A204.1 (cell line): ENCODE results near the gene SYDE1.

Source experiments
- FAIRE-seq: peaks from 2 replicates; lab custom pipeline; 2012; peaks lifted over from hg19 to GRCh38; lab: Jason Lieb, UNC

Gene SYDE1

DNA sequence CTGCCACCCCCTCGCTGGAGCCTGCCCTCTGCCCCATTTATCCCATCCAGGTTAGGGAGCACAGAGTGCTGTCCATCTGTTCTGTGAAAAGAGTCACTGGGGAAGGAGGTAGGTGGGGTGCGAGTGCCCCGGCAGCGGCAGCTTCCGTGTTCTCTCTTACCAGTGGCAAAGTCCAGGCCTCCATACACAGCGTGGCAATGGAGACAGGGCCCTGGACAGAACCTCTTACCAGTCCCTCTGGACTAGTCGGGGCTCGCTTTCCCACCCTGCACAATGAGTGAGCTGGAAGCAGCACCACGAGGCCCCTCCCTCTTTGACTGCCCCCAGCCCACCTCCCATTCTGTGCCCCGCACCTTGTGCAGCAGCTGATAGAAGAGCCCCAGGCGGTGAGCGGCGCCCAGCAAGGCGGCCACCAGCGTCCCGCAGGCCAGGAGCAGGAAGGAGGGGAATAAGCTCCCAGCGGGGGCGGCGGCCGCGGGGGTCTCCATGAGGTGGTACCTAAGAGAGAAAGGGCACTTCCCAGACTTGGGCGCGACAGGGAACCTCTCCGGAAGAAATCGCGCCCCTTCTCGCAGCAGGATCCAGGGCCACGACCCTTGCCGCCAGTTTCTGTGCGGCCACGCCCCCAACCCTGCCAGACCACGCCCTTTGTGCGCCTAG, 17.5 kb downstream of the SYDE1 start:
- no peak for FAIRE-seq

GRCh38 chr19:15125232-15126067, 18.2 kb downstream of the SYDE1 start:
- FAIRE-seq: peak; percentile 96

DNA sequence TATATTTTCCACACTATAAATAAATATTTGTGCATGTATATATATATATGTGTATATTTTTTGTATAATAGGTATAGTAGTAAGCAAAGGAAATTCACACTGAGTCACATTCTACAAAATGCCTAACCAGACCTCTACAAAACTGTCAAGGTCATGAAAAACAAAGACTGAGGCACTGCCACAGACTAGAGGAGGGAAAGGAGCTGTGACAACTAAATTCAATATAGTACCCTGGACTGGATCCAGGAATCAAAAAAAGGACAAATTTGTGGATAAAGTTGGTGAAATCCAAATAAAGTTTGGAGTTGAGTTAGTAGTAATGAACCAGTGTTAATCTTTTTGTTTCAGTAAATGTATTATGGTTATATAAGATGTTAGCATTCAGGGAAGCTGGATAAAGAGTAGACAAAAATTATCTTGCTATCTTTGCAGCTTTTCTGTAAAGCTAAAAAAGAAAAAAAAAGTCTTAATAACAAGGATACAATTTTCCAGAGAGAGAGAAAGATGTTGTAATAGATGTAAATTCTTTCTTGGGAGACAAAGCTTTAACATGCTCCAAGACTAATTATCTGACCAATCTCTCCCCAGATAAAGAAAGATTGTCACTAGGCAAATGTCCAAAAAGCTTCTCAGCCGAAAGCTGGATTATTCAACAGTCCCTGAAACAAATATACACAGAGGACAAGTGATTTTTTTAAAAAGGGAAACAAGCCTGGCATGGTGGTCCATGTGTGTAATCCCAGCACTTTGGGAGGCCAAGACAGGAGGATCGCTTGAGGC, 19.1 kb downstream of the SYDE1 start:
- no peak for FAIRE-seq

- FAIRE-seq: no peak
Observed at GRCh38 chr19:15128162-15128770, 21.1 kb downstream of the SYDE1 start.

- no peak for FAIRE-seq
Observed at GRCh38 chr19:15129856-15130585, 22.8 kb downstream of the SYDE1 start.

GRCh38 chr19:15136234-15136954, 29.2 kb downstream of the SYDE1 start:
- no peak for FAIRE-seq

DNA sequence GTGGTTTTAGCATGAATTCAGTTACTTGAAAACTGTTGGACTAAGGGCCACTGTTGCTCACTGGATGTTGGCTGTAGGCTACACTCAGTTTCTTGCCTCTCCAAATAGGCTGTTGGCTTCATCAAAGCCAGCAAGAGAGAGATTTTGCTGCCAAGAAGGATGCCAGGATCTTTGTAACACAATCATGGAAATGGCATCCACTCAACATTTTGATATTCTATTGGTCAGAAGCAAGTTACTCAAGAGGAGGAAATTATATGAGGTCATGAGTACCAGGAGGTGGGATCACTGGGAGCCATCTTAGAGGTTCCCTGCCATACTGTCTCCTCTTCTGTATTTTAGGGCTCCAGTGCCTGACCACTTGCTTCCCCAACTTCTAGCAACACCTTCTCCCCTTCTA, 30.6 kb downstream of the SYDE1 start:
- no peak for FAIRE-seq

DNA sequence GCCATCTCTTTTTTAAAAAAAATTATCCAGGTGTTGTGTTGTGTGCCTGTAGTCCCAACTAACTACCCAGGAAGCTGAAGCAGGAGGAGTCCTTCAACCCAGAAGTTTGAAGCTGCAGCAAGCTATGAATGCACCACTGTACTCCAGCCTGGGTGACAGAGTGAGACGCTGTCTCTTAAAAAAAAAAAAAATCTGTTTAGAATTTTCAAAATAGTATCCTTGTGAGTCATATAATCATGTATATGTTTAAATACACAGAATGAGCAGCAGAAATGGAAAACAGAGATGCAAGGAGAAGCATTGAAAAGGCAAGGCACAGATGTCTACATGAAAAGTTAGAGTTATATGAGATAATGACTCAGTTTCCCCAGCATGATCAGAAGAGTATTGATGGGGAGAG, 31.2 kb downstream of the SYDE1 start:
- no peak for FAIRE-seq

DNA sequence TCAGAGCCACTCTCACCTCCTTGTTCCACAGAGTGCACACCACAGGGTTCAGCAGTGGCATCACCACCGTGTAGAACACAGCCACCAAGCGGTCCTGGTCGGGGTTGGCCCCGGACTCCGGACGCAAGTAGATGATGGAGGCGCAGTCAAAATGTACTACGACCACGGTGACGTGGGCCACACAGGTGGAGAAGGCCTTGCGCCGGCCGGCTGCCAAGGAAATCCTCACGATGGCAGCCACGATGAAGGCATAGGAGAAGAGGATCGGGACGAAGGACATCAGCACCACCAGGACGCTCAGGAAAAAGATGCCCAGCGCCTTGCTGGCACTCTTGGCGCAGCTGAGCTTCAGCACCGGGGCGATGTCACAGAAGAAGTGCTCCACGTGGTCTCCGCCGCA, 33.9 kb downstream of the SYDE1 start:
- no peak for FAIRE-seq

DNA sequence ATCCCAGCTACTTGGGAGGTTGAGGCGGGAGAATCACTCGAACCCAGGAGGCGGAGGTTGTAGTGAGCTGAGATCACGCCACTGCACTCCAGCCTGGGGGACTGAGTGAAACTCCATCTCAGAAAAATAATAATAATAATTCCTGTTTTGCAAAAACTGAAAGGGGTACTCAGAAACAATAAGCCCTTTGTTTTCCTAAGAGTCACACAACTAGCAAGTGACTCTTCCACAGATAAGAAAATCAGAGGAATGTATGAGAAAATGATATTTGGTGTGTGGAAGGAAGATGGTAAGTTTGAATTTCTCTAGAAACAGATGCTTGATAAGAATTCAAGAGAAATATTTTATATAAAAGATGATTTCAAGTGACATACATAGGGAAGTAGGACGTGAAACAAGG, 35.1 kb downstream of the SYDE1 start:
- no peak for FAIRE-seq

DNA sequence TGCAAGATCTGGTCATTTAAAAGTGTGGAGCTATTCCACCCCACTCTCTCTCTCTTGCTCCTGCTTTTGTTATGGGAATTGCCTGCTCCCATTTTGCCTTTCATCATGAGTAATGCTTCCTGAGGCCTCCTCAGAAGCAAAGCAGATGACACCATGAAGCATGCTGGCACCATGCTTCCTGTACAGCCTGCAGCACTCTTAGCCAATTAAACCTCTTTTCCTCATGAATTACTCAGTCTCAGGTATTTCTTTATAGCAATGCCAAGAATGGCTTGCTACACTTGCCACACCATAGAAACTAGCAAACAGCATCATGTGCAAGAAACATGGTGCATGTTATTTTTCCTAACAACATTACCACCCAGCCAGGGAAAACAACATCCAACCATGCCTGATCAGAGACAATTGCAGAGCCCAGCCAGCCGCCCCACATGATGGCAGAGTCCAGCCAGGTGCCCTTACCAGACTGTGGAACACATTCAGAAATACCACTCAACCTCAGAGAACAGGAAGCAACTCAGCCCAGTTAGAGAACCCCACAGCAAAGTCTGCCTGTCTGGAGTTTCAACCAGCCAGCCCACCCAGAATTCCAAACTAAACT, 36.9 kb downstream of the SYDE1 start:
- FAIRE-seq: no peak

DNA sequence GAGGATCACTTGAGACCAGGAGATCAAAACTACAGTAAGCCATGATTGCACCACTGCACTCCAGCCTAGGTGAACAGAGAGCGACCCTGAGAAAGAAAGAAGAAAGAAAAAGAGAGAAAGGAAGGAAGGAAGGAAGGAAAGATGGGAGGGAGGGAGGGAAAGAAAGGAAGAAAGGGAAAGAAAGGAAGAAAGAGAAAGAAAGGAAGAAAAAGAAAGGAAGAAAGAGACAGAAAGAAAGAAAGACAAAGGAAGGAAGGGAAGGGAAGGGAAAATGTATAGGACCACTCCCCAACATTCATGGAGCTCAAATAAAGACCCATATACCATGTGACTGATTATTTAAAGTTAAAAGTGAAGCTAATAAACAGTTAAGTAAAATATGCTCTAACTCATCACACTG, 39.9 kb downstream of the SYDE1 start:
- FAIRE-seq: no peak

DNA sequence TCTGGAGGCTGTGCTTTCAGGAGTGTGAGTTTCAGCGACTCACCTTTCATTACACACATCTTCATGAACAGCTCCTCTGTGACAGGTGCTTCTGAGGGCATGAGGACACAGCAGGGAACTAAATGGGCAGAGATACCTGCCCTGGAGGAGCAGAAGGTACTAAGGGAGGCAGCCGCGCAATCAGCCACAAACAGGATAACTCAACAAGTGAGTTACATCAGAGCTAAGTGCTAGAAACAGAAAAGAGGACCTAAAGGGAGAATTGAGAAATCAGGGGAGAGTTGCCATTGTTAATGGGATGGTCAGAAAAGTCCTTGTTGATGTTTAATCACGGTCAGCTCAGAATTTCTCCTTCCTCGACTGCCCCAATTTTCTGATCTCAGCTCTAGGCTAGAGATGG, 42.5 kb downstream of the SYDE1 start:
- no peak for FAIRE-seq

DNA sequence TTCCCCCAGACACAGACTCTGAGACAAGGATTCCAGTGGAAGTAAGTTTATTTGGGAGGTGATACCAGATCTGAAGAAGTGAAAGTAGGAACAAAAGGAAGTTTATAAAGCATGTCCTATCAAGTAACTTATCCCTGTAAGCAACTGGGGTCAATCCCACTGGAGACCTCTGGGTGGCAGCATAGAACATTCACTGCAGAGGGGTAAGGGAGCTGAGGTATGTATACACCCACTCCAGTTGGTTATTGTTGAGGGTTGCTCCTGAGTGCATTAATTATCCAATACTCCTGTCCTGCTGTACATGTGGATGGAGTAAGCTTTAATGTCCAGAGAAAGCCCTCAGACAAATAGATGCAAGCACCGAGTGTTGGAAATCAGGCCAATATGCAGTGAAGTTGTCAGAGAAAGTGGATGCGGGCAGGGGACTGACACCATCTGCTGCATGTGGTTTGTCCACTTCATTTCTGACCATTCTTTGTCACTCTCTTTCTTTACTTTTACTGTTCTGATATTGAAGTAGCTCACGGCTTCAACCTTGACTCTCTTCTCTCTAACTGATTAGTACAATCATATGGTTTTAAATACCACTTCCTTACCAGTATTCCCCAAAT, 46.9 kb downstream of the SYDE1 start:
- FAIRE-seq: no peak

DNA sequence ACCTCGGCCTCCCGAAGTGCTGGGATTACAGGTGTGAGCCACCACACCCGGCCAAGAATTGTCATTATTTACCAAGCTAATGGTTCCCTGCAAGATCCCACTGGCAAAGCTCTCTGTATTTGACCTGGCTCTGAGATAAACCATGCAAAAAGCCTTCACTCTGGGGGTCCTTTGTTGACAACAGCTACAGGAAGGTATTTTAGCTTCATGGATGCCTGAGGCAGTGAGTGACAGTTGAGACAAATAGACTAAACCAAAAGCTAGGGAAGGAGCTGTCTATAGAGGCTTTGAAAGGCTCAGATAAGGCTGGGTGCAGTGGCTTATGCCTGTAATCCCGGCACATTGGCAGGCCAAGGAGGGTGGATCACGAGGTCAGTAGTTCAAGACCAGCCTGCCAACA, 48.1 kb downstream of the SYDE1 start:
- no peak for FAIRE-seq

DNA sequence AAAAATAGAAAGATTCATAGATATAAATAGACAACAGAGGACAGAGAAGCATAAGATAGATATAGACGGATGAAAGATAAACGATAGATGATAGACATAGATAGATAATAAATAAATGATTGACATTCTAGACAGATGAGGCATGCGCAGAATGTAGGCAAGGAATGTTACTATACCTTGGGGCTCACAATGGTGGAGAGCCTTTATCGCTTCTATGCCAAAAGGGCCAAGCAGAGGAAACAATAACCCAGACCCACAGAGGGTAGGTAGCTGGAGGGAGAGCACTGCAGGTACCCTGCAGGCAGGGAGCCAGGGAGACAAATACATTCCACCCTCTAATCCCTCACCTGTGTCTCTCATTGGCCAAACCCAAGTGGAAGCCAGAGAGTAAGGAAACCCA, 49.2 kb downstream of the SYDE1 start:
- FAIRE-seq: no peak

DNA sequence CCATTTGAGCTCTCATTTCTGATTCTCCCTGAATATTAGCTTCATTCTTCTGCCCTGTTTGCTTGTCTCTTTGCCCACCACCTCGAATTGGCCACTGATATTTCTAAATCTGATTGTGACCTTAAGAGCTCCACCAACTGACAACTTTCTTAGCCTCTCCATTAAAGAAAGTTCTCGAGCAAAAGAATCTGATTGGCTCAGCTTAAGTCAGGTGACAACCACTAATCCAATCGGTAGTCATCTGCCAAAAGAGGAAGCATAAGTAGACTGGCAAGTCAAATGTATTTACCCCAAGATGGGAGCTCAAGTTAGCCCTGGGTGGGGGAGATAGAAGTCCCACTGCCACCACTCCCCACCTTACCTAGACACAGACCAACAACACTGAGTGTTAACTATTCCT, 52.0 kb downstream of the SYDE1 start:
- no peak for FAIRE-seq

GRCh38 chr19:15161028-15161984, 54.1 kb downstream of the SYDE1 start:
- no peak for FAIRE-seq
